Measurements from ENCODE around the gene KLLN. TPM values are rescaled to one million over a fixed set of nuclear protein-coding genes. Genes with fewer than 3 reads are reported as not detected.
A peak's percentile ranks its signal among the peaks of the same experiment; 100 is the strongest.

Gene KLLN
- total and polyA plus RNA-seq, 9 of the 15 experiments (the other 6 are each of a cell fraction or from before 2014, with no cell fraction given): 0.07 to 0.40 (median 0.25) TPM

- TF ChIP-seq ZNF592 (IDR thresholded peaks at IDR 0.05): no peak
- TF ChIP-seq CCNT2 (IDR thresholded peaks at IDR 0.05; ENCODE audit: borderline replicate concordance, extremely low read depth, insufficient read length, low read depth, low read length): no peak
- TF ChIP-seq, protein P1, sequence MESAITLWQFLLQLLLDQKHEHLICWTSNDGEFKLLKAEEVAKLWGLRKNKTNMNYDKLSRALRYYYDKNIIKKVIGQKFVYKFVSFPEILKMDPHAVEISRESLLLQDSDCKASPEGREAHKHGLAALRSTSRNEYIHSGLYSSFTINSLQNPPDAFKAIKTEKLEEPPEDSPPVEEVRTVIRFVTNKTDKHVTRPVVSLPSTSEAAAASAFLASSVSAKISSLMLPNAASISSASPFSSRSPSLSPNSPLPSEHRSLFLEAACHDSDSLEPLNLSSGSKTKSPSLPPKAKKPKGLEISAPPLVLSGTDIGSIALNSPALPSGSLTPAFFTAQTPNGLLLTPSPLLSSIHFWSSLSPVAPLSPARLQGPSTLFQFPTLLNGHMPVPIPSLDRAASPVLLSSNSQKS (CRISPR knock-in tag; IDR thresholded peaks at IDR 0.05): no peak
- TF ChIP-seq, protein P2, sequence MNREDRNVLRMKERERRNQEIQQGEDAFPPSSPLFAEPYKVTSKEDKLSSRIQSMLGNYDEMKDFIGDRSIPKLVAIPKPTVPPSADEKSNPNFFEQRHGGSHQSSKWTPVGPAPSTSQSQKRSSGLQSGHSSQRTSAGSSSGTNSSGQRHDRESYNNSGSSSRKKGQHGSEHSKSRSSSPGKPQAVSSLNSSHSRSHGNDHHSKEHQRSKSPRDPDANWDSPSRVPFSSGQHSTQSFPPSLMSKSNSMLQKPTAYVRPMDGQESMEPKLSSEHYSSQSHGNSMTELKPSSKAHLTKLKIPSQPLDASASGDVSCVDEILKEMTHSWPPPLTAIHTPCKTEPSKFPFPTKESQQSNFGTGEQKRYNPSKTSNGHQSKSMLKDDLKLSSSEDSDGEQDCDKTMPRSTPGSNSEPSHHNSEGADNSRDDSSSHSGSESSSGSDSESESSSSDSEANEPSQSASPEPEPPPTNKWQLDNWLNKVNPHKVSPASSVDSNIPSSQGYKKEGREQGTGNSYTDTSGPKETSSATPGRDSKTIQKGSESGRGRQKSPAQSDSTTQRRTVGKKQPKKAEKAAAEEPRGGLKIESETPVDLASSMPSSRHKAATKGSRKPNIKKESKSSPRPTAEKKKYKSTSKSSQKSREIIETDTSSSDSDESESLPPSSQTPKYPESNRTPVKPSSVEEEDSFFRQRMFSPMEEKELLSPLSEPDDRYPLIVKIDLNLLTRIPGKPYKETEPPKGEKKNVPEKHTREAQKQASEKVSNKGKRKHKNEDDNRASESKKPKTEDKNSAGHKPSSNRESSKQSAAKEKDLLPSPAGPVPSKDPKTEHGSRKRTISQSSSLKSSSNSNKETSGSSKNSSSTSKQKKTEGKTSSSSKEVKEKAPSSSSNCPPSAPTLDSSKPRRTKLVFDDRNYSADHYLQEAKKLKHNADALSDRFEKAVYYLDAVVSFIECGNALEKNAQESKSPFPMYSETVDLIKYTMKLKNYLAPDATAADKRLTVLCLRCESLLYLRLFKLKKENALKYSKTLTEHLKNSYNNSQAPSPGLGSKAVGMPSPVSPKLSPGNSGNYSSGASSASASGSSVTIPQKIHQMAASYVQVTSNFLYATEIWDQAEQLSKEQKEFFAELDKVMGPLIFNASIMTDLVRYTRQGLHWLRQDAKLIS (CRISPR knock-in tag; IDR thresholded peaks at IDR 0.05): no peak
- TF ChIP-seq, protein P3, sequence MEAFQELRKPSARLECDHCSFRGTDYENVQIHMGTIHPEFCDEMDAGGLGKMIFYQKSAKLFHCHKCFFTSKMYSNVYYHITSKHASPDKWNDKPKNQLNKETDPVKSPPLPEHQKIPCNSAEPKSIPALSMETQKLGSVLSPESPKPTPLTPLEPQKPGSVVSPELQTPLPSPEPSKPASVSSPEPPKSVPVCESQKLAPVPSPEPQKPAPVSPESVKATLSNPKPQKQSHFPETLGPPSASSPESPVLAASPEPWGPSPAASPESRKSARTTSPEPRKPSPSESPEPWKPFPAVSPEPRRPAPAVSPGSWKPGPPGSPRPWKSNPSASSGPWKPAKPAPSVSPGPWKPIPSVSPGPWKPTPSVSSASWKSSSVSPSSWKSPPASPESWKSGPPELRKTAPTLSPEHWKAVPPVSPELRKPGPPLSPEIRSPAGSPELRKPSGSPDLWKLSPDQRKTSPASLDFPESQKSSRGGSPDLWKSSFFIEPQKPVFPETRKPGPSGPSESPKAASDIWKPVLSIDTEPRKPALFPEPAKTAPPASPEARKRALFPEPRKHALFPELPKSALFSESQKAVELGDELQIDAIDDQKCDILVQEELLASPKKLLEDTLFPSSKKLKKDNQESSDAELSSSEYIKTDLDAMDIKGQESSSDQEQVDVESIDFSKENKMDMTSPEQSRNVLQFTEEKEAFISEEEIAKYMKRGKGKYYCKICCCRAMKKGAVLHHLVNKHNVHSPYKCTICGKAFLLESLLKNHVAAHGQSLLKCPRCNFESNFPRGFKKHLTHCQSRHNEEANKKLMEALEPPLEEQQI (IDR thresholded peaks at IDR 0.05): peak; percentile 77
- TF ChIP-seq SMARCC2 (IDR thresholded peaks at IDR 0.05; ENCODE audit: low read depth): peak; percentile 57
- no peak for TF ChIP-seq CBX2 (IDR thresholded peaks at IDR 0.05; ENCODE audit: insufficient read depth, low read length, poor library complexity, severe bottlenecking)
- TF ChIP-seq LARP7 (IDR thresholded peaks at IDR 0.05): peak; percentile 84; the same call in 1 of the 2 replicates
- TF ChIP-seq NRF1 (conservative IDR thresholded peaks at IDR 0.05 in 1 of 2, IDR thresholded peaks at IDR 0.05 in 1 of 2): no peak
These were observed 15.5 kb upstream of the KLLN start (continued) for GRCh38 chr10:87878664-87879459.
